ENCODE results near the gene DENND4B.

Gene DENND4B

GRCh38 chr1:153928245-153928644 is 18.3 kb downstream of the DENND4B start:
- no peak for DNase-seq
- H3K27ac ChIP-seq (ENCODE audit: insufficient read depth, low read length, poor library complexity, severe bottlenecking) = no peak overlapping the region
- H3K9me3 ChIP-seq (ENCODE audit: control insufficient read depth, low read length) = no peaks in the 10 kb centered on the region
- H3K27me3 ChIP-seq (replicated peaks; ENCODE audit: control insufficient read depth, insufficient read depth, low read length, poor library complexity, severe bottlenecking) = no peaks in the 10 kb centered on the region
- H3K36me3 ChIP-seq (ENCODE audit: control insufficient read depth, insufficient read depth, low read length) = peaks cover 35% of the 10 kb centered on the region
- peaks cover 7% of the 10 kb centered on the region for H3K4me1 ChIP-seq (ENCODE audit: control insufficient read depth, insufficient read depth, low read length, poor library complexity, severe bottlenecking)
- H3K4me3 ChIP-seq (ENCODE audit: insufficient read depth, low read depth, low read length, poor library complexity, severe bottlenecking) = no peak overlapping the region

GRCh38 chr1:153926405-153926804 is 20.1 kb downstream of the DENND4B start:
- H3K36me3 ChIP-seq (ENCODE audit: control insufficient read depth, insufficient read depth, low read length) = peaks cover 21% of the 10 kb centered on the region
- no peak overlapping the region for H3K4me3 ChIP-seq (ENCODE audit: insufficient read depth, low read depth, low read length, poor library complexity, severe bottlenecking)
- H3K4me1 ChIP-seq (ENCODE audit: control insufficient read depth, insufficient read depth, low read length, poor library complexity, severe bottlenecking) = peaks cover 13% of the 10 kb centered on the region
- no peaks in the 10 kb centered on the region for H3K27me3 ChIP-seq (replicated peaks; ENCODE audit: control insufficient read depth, insufficient read depth, low read length, poor library complexity, severe bottlenecking)
- H3K9me3 ChIP-seq (ENCODE audit: control insufficient read depth, low read length) = no peaks in the 10 kb centered on the region
- DNase-seq = no peak
- H3K27ac ChIP-seq (ENCODE audit: insufficient read depth, low read length, poor library complexity, severe bottlenecking) = no peak overlapping the region

GRCh38 chr1:153922972-153923925 is 23.3 kb downstream of the DENND4B start, which contains the start of gene GATAD2B:
TSS of gene GATAD2B (minus strand) at chr1:153922972. CDS start at chr1:153828347, 94,625 bp downstream.
- peak; percentile 98 to 99 (median 99) for DNase-seq
- no peaks in the 10 kb centered on the region for H3K27me3 ChIP-seq (replicated peaks; ENCODE audit: control insufficient read depth, insufficient read depth, low read length, poor library complexity, severe bottlenecking)
- H3K4me3 ChIP-seq (ENCODE audit: insufficient read depth, low read depth, low read length, poor library complexity, severe bottlenecking) = peak within 1 kb of the TSS; percentile 80
- no peaks in the 10 kb centered on the region for H3K36me3 ChIP-seq (ENCODE audit: control insufficient read depth, insufficient read depth, low read length)
- H3K4me1 ChIP-seq (ENCODE audit: control insufficient read depth, insufficient read depth, low read length, poor library complexity, severe bottlenecking) = peaks cover 37% of the 10 kb centered on the region
- no peaks in the 10 kb centered on the region for H3K9me3 ChIP-seq (ENCODE audit: control insufficient read depth, low read length)
- H3K27ac ChIP-seq (ENCODE audit: insufficient read depth, low read length, poor library complexity, severe bottlenecking) = peak within 1 kb of the TSS; percentile 96

- Histone ChIP-seq H3K27ac (ENCODE audit: insufficient read depth, low read length, poor library complexity, severe bottlenecking) (peak overlapping the region; percentile 90), H3K27me3 (replicated peaks; ENCODE audit: control insufficient read depth, insufficient read depth, low read length, poor library complexity, severe bottlenecking) (no peaks in the 10 kb centered on the region), H3K9me3 (ENCODE audit: control insufficient read depth, low read length) (no peaks in the 10 kb centered on the region), H3K4me1 (ENCODE audit: control insufficient read depth, insufficient read depth, low read length, poor library complexity, severe bottlenecking) (peaks cover 37% of the 10 kb centered on the region), H3K4me3 (ENCODE audit: insufficient read depth, low read depth, low read length, poor library complexity, severe bottlenecking) (peak overlapping the region; percentile 75), H3K36me3 (ENCODE audit: control insufficient read depth, insufficient read depth, low read length) (no peaks in the 10 kb centered on the region)
- peak in 1 of 3 donors; percentile 40 for DNase-seq
These were observed 24.2 kb downstream of the DENND4B start for GRCh38 chr1:153922076-153922971.

- DNase-seq = no peak
- Histone ChIP-seq H3K27me3 (replicated peaks; ENCODE audit: control insufficient read depth, insufficient read depth, low read length, poor library complexity, severe bottlenecking) (no peaks in the 10 kb centered on the region), H3K36me3 (ENCODE audit: control insufficient read depth, insufficient read depth, low read length) (no peaks in the 10 kb centered on the region), H3K9me3 (ENCODE audit: control insufficient read depth, low read length) (no peaks in the 10 kb centered on the region), H3K4me1 (ENCODE audit: control insufficient read depth, insufficient read depth, low read length, poor library complexity, severe bottlenecking) (peaks cover 37% of the 10 kb centered on the region), H3K27ac (ENCODE audit: insufficient read depth, low read length, poor library complexity, severe bottlenecking) (peak overlapping the region; percentile 90), H3K4me3 (ENCODE audit: insufficient read depth, low read depth, low read length, poor library complexity, severe bottlenecking) (peak overlapping the region; percentile 75)
These were observed 24.8 kb downstream of the DENND4B start for GRCh38 chr1:153921803-153922075.

GRCh38 chr1:153921080-153921802 is 25.3 kb downstream of the DENND4B start:
- H3K36me3 ChIP-seq (ENCODE audit: control insufficient read depth, insufficient read depth, low read length) = no peaks in the 10 kb centered on the region
- peak overlapping the region; percentile 90 for H3K27ac ChIP-seq (ENCODE audit: insufficient read depth, low read length, poor library complexity, severe bottlenecking)
- peak overlapping the region; percentile 75 for H3K4me3 ChIP-seq (ENCODE audit: insufficient read depth, low read depth, low read length, poor library complexity, severe bottlenecking)
- peaks cover 37% of the 10 kb centered on the region for H3K4me1 ChIP-seq (ENCODE audit: control insufficient read depth, insufficient read depth, low read length, poor library complexity, severe bottlenecking)
- H3K9me3 ChIP-seq (ENCODE audit: control insufficient read depth, low read length) = no peaks in the 10 kb centered on the region
- no peak for DNase-seq
- H3K27me3 ChIP-seq (replicated peaks; ENCODE audit: control insufficient read depth, insufficient read depth, low read length, poor library complexity, severe bottlenecking) = no peaks in the 10 kb centered on the region

GRCh38 chr1:153919876-153920852 is 26.4 kb downstream of the DENND4B start:
- Histone ChIP-seq H3K27me3 (replicated peaks; ENCODE audit: control insufficient read depth, insufficient read depth, low read length, poor library complexity, severe bottlenecking) (no peaks in the 10 kb centered on the region), H3K36me3 (ENCODE audit: control insufficient read depth, insufficient read depth, low read length) (no peaks in the 10 kb centered on the region), H3K4me1 (ENCODE audit: control insufficient read depth, insufficient read depth, low read length, poor library complexity, severe bottlenecking) (peaks cover 37% of the 10 kb centered on the region), H3K9me3 (ENCODE audit: control insufficient read depth, low read length) (no peaks in the 10 kb centered on the region), H3K27ac (ENCODE audit: insufficient read depth, low read length, poor library complexity, severe bottlenecking) (peak overlapping the region; percentile 90), H3K4me3 (ENCODE audit: insufficient read depth, low read depth, low read length, poor library complexity, severe bottlenecking) (peak overlapping the region; percentile 3)
- DNase-seq = no peak

GRCh38 chr1:153916297-153916696 is 30.2 kb downstream of the DENND4B start:
- Histone ChIP-seq H3K4me1 (ENCODE audit: control insufficient read depth, insufficient read depth, low read length, poor library complexity, severe bottlenecking) (peaks cover 23% of the 10 kb centered on the region), H3K36me3 (ENCODE audit: control insufficient read depth, insufficient read depth, low read length) (peaks cover 7% of the 10 kb centered on the region), H3K9me3 (ENCODE audit: control insufficient read depth, low read length) (no peaks in the 10 kb centered on the region), H3K27ac (ENCODE audit: insufficient read depth, low read length, poor library complexity, severe bottlenecking) (no peak overlapping the region), H3K27me3 (replicated peaks; ENCODE audit: control insufficient read depth, insufficient read depth, low read length, poor library complexity, severe bottlenecking) (no peaks in the 10 kb centered on the region), H3K4me3 (ENCODE audit: insufficient read depth, low read depth, low read length, poor library complexity, severe bottlenecking) (no peak overlapping the region)
- DNase-seq = no peak

- DNase-seq = no peak
- no peaks in the 10 kb centered on the region for H3K9me3 ChIP-seq (ENCODE audit: control insufficient read depth, low read length)
- no peaks in the 10 kb centered on the region for H3K27me3 ChIP-seq (replicated peaks; ENCODE audit: control insufficient read depth, insufficient read depth, low read length, poor library complexity, severe bottlenecking)
- H3K36me3 ChIP-seq (ENCODE audit: control insufficient read depth, insufficient read depth, low read length) = peaks cover 7% of the 10 kb centered on the region
- no peak overlapping the region for H3K4me3 ChIP-seq (ENCODE audit: insufficient read depth, low read depth, low read length, poor library complexity, severe bottlenecking)
- no peak overlapping the region for H3K27ac ChIP-seq (ENCODE audit: insufficient read depth, low read length, poor library complexity, severe bottlenecking)
- no peaks in the 10 kb centered on the region for H3K4me1 ChIP-seq (ENCODE audit: control insufficient read depth, insufficient read depth, low read length, poor library complexity, severe bottlenecking)
These were observed 34.2 kb downstream of the DENND4B start for GRCh38 chr1:153912349-153912748.
